PFSK-1 (cell line): Measurements from ENCODE around the gene KRTAP22-2.

ENCODE experiments used
- POLR2AphosphoS5 ChIP-seq: IDR thresholded peaks from 2 replicates; pipeline ENCODE4 v1.6.1; 2012; ENCODE audit warnings: low read depth, mild to moderate bottlenecking, control low read depth, low read length, moderate library complexity
- TF ChIP-seq, protein P1 (sequence below), 2 experiments: IDR thresholded peaks; 2 replicates each; pipeline versions ENCODE4 v1.6.1 to v1.8.0; 2011 to 2012; ENCODE audit warnings: low read depth in 2 of 2, low read length in 2 of 2, control low read depth in 1 of 2, inconsistent platforms in 1 of 2, mild to moderate bottlenecking in 1 of 2, moderate library complexity in 1 of 2; ENCODE audit not compliant: insufficient read depth in 1 of 2

DNA sequence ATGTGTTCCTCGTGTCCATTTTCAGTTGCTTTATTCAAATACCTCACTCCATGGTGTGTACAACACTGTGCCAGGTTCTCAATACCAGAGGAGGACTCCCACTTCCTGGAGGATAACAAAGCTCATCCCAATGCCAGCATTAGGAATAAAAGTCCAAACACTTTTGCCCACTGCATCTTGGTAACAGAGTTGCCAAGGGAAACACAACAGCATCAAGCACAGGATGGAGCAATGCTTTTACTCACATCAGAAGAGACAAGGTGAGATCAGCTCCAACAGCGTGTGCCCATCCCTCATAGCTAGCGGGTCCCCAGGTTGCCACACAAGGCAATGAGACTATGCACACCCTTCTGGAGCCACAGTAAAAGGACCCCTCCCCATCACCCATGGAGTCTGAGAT is 33.2 kb upstream of the KRTAP22-2 start:
- TF ChIP-seq, protein P1, sequence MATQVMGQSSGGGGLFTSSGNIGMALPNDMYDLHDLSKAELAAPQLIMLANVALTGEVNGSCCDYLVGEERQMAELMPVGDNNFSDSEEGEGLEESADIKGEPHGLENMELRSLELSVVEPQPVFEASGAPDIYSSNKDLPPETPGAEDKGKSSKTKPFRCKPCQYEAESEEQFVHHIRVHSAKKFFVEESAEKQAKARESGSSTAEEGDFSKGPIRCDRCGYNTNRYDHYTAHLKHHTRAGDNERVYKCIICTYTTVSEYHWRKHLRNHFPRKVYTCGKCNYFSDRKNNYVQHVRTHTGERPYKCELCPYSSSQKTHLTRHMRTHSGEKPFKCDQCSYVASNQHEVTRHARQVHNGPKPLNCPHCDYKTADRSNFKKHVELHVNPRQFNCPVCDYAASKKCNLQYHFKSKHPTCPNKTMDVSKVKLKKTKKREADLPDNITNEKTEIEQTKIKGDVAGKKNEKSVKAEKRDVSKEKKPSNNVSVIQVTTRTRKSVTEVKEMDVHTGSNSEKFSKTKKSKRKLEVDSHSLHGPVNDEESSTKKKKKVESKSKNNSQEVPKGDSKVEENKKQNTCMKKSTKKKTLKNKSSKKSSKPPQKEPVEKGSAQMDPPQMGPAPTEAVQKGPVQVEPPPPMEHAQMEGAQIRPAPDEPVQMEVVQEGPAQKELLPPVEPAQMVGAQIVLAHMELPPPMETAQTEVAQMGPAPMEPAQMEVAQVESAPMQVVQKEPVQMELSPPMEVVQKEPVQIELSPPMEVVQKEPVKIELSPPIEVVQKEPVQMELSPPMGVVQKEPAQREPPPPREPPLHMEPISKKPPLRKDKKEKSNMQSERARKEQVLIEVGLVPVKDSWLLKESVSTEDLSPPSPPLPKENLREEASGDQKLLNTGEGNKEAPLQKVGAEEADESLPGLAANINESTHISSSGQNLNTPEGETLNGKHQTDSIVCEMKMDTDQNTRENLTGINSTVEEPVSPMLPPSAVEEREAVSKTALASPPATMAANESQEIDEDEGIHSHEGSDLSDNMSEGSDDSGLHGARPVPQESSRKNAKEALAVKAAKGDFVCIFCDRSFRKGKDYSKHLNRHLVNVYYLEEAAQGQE (IDR thresholded peaks at IDR 0.05; ENCODE audit: insufficient read depth in 1 of 2, low read depth in 2 of 2, low read length in 2 of 2) = no peak
- no peak for TF ChIP-seq POLR2AphosphoS5
